ENCODE results near the gene SLC23A2.

The SLC23A2 gene

GRCh38 chr20:4805663-4806449 lies 195.5 kb downstream of the SLC23A2 start:
- H3K4me1 ChIP-seq (ENCODE audit: control insufficient read depth, insufficient read depth, low read length, poor library complexity, severe bottlenecking), result no peaks in the 10 kb centered on the region
- 82 to 84% methylated on average over 16 to 18 of the region's 18 CpGs for WGBS, 2 experiments (ENCODE audit: insufficient coverage in 2 of 2)
- no peaks in the 10 kb centered on the region for H3K9me3 ChIP-seq (ENCODE audit: control insufficient read depth, low read length)
- no peak overlapping the region for H3K4me3 ChIP-seq (ENCODE audit: extremely low read depth, insufficient read depth, low read length, poor library complexity, severe bottlenecking)
- no peak overlapping the region for H3K27ac ChIP-seq (ENCODE audit: low read depth, low read length, severe bottlenecking)
- no peaks in the 10 kb centered on the region for H3K36me3 ChIP-seq (ENCODE audit: control insufficient read depth, insufficient read depth, low read length)

GRCh38 chr20:4802527-4802926 lies 198.8 kb downstream of the SLC23A2 start:
- Histone ChIP-seq H3K9me3 (ENCODE audit: control insufficient read depth, low read length) (no peaks in the 10 kb centered on the region), H3K36me3 (ENCODE audit: control insufficient read depth, insufficient read depth, low read length) (no peaks in the 10 kb centered on the region), H3K4me3 (ENCODE audit: extremely low read depth, insufficient read depth, low read length, poor library complexity, severe bottlenecking) (no peak overlapping the region), H3K27ac (ENCODE audit: low read depth, low read length, severe bottlenecking) (no peak overlapping the region), H3K4me1 (ENCODE audit: control insufficient read depth, insufficient read depth, low read length, poor library complexity, severe bottlenecking) (no peaks in the 10 kb centered on the region)
- 100% methylated on average over 1 of the region's 3 CpGs for WGBS, 2 experiments (ENCODE audit: insufficient coverage in 2 of 2)

All from mesodermal cell (in vitro differentiated cells).